GM12892 (cell line): Measurements from ENCODE around the gene PPP2R2C. TPM values are rescaled to one million over a fixed set of nuclear protein-coding genes. Genes with fewer than 3 reads are reported as not detected.

Source experiments
- DNase-seq: peaks from one replicate; pipeline ENCODE4 v3.0.0; 2011; ENCODE audit not compliant: insufficient read length
- FAIRE-seq: peaks from 2 replicates; lab custom pipeline; 2011; peaks lifted over from hg19 to GRCh38; lab: Jason Lieb, UNC
- POLR2A ChIP-seq: IDR thresholded peaks from 2 replicates; pipeline ENCODE4 v1.6.1; 2011; ENCODE audit warnings: low read depth, low read length, control low read depth
- POLR2AphosphoS5 ChIP-seq: IDR thresholded peaks from 2 replicates; pipeline ENCODE4 v1.6.1; 2011; ENCODE audit warnings: low read depth, low read length, control low read depth
- TAF1 ChIP-seq: IDR thresholded peaks from 2 replicates; pipeline ENCODE4 v1.6.1; 2011; ENCODE audit warnings: low read depth, mild to moderate bottlenecking, control low read depth, low read length, borderline replicate concordance
- polyA plus RNA-seq: library from polyadenylated mRNA; unstranded; fragments of >200 nt; gene quantifications from one replicate; pipeline ENCODE4 v1.2.1, GENCODE V29; 2012; ENCODE audit warnings: missing spikeins, inconsistent platforms; ENCODE audit not compliant: missing spikeins

PPP2R2C gene
- 0.11 TPM for polyA plus RNA-seq

DNA sequence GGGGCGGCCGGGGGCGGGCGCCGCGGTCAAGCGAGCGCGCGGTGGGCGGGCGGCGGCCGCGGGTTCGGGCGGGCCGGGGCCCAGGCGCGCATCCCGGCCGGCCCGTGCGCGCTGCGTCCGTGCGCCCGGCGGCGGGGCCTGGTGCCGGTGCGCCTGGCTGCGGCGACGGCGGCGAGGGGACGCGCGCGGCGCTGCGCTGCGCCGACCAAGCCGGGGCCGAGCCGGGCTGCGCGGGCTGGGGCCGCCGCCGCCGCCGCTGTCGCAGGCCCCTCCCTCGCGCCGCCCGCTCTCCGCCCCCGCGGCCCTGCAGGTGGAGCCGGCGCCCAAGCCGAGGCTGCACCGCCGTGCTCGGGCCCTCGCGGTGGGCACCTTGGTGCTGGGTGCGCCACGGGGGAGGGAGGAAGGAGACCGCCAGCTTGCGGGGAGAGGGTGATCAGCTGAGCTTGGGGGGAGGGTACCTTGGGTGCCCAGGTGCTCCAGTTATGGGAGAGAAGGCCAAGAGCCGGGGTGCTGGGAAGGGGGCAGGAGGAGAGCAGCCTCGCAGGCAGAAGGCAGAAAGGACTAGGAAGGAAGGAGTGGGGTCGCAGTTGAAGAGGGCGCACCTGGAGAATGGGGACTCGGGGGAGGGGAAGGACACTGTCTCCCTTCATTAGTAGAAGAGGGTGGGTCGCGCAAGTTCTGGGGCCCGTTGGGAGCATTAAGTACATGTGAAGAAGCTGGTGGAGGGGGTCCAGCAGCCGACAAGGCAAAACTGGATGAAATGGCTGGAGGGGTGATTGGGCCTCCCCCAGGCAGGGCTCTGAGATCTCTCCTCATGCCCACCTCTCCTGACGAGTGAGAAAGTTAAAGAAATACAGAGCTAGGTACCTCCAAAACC is at the start of gene PPP2R2C:
PPP2R2C (minus strand) TSS at position 228 of the 877 bp plus-strand sequence. CDS start 385 bp downstream, outside the sequence.
- no peak for DNase-seq
- no peak for TF ChIP-seq POLR2A
- TF ChIP-seq TAF1 = no peak
- no peak for TF ChIP-seq POLR2AphosphoS5
- FAIRE-seq = no peak

DNA sequence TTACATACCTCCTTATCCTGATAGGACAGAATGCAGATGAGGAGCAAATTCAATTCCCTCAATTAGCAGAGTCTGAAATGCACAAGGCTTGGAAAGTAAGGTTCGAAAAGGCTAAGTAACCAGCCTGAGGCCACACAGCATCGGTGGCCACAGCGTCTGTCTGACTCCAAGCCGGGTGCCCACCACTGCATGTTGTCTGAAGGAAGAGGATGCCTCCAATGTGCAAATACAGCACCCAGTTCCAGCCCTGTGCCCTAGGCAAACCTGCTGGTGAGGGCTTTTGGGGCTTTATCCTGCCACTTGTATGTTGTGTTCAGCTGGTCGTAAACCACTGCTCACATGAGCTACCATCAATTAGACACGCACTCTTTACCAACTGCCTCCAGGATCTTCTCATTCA is 48.6 kb upstream of the PPP2R2C start:
- FAIRE-seq = no peak
- TF ChIP-seq TAF1 (no peak), POLR2A (no peak), POLR2AphosphoS5 (no peak)
- no peak for DNase-seq

DNA sequence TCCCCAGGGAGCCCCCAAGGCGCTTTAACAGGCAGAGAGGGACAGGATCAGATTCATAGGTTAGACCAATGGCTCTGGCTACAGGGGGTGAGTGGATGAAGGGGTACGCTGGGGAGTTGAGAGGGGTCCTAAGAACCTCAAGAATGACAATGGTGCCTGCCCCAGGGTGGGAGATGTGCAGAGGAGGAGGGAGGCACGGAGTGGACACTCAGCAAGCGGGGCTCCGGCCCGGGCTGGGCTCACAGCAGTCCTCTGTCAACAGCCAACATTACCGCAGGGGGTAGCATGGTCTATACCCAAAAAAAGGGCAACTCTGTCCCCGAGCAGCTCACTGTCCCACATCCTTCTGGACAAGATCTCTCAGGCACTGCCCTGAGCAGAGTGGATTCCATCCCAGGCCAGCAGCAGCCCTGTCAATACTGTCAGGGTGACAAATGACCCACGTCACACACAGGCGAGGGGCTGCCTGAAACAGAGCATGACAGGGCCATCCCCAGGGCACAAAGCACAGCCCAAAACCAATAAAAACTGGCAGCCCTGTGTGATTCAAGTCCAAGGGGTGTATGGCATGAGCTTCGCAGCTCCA is 47.7 kb upstream of the PPP2R2C start:
- TF ChIP-seq TAF1 (no peak), POLR2A (no peak), POLR2AphosphoS5 (no peak)
- FAIRE-seq (no peak), DNase-seq (no peak)

DNA sequence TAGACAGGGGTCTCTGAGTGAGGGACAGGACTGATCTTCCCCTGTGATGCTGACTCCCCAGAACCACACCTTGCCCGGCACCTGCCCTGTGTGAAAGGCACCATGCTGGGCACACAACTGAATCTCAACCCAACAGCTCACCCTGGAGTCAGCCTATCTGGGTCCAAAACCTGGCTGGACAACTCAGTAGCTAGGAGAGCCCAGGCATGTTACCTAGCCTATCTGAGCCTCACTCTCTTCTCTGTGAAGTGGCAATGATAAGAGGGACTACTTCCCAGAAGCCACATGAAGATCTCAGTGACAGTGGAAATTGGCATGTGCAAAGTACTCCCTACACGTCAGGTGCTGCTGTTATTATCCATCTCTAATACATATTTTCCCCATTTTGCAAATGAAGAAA is 44.8 kb upstream of the PPP2R2C start:
- DNase-seq (no peak), FAIRE-seq (no peak)
- no peak for TF ChIP-seq TAF1
- no peak for TF ChIP-seq POLR2A
- no peak for TF ChIP-seq POLR2AphosphoS5

DNA sequence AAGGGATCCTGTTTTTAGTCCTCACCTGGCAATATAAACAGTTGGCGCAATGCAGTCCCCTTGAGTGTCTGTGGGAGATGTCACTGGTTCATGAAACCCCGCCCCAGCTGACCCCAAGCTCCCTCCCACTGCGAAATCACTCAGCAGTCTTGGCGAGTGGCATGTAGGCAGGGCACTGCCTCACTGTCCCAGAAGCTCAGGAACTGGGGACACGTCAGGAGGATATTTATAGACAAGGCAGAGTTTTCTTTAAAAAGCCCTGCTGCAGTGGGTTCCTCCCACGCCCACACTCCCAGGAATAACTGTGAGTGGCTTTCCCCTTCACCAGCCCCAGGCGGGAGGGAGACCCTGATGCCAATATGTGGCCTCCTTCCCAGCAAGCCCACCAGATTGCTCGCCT is 44.3 kb upstream of the PPP2R2C start:
- TF ChIP-seq POLR2AphosphoS5 (no peak), TAF1 (no peak), POLR2A (no peak)
- no peak for DNase-seq
- FAIRE-seq = no peak

DNA sequence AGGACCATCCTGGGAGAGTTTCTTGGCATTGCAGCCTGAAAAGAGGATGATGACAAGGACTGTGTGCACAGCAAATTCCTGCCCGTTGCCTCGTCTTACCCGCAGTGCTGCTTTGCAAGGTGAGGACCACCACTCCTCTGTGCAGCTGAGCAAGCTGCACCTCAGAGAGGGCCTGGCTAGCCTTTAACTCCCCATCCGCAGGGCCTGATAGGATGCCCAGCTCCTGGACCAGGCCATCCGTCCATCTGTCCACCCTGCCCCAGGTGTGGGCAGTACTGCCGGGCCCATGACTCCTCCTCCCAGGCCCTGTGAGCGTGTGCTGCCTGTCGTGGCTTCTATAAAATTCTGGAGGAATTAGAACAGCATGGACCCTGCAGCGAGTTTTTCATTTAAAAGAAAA is 43.9 kb upstream of the PPP2R2C start:
- FAIRE-seq (no peak), DNase-seq (no peak)
- TF ChIP-seq TAF1 = no peak
- TF ChIP-seq POLR2A = no peak
- no peak for TF ChIP-seq POLR2AphosphoS5

DNA sequence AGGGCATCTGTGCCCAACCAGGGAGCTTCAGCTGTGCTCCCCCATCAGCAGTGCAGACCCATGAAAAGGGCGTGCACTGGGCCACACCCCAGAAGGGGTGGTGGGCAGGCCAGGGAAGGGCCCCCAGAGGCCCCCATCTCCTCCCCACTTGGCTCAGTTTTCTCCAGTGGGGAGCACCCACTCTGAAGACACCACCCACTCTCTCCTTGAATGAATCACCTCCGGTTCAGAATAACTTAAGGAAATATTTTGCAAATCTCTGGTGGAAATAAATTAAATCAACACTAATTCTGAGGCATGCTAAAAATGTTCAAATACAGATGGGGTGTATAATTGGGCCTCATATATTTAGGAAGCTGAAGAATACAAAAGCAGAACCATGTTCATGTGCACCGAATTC is 41.3 kb upstream of the PPP2R2C start:
- DNase-seq (no peak), FAIRE-seq (no peak)
- TF ChIP-seq POLR2AphosphoS5 = no peak
- no peak for TF ChIP-seq TAF1
- TF ChIP-seq POLR2A = no peak

DNA sequence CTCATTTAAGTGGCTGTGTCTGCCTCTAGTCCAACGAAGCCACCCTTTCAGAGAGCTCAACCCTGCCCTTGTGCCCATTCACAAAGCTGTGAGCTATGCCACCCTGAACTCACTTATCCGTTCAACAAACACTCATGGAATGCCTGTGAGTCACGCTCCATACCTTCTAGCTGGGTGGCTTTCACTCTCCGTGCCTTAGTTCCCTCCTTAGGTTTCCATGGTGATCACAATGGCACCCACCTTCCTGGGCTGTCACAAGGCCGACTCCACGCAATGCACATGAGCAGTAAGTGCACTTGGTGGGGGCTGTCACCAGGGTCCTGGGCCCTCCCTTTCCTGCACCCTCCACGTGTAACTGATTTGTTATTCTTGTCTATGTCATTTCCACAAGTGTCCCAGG is 37.2 kb upstream of the PPP2R2C start:
- DNase-seq (no peak), FAIRE-seq (no peak)
- TF ChIP-seq POLR2A (no peak), POLR2AphosphoS5 (no peak), TAF1 (no peak)

DNA sequence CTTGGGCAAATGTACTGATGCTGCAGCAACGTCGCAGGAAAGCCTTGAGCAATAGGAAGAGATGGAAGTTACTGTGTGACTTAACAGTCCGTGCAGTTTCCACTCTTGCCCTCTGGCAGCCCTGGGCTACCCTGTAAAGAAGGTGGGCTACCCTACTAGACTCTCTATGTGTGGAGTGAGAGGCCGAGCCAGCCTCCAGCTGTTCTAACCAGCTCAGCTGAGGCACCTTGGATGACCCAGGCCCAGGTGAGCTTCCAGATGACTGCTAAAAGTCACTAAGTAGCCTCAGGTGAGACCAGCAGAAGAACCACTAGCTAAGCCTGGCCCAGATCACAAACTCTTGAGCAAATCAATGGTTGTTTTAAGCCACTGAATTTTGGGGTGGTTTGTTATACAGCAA is 34.9 kb upstream of the PPP2R2C start:
- DNase-seq = no peak
- TF ChIP-seq TAF1 (no peak), POLR2AphosphoS5 (no peak), POLR2A (no peak)
- FAIRE-seq = no peak

DNA sequence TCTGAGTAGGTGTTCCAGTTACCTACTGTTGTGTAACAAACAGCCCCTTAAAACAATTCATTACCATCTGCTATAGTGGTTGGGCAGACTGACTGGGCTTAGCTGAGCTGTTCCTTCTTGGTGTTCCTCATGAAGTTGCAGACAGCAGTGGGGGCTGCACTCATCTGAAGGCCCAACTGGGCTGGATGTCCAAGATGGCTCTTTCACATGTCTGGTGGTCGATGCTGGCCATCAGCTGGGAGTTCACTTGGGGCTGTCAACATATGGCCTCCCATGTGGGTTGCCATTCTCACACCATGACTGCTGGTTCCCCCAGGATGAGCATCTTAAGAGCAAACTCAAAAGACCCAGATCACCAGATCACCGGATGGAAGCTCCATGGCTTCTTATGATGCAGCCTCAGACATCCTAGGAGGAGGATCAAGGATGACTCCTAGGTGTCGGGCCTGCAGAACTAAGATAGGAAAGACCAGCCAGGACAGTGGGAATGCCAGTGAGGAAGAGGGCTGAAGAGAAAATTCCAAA is 34.3 kb upstream of the PPP2R2C start:
- FAIRE-seq (no peak), DNase-seq (no peak)
- TF ChIP-seq POLR2A = no peak
- TF ChIP-seq TAF1 = no peak
- no peak for TF ChIP-seq POLR2AphosphoS5

DNA sequence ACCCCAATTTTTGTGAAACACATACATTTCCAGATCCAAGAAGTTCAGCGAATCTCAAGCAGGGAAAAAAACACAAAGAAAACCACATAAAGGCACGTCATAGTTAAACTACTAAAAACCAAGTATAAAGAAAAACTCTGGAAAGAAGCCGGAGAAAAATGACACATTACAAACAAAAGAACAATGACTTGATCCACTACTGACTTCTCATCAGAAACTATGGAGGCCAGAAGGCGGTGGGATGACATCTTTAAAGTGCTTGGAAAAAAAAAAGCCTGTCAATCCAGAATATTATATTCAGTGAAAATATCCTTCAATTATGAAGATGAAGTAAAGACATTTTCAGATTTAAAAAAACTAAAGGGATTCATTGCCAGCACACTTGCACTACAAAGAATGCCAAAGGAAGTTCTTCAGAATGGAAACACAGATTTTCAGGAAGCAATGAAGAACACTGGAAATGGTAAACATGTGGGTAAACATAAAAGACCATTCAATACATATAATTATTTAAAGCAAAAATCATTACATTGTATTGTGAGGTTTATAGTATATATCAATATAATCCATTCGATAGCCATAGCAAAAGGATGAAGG is 32.6 kb upstream of the PPP2R2C start:
- FAIRE-seq (no peak), DNase-seq (no peak)
- no peak for TF ChIP-seq POLR2A
- no peak for TF ChIP-seq TAF1
- TF ChIP-seq POLR2AphosphoS5 = no peak
